Peyer's patch (tissue), 4 donors: Measurements from ENCODE around the gene LHX3. TPM values are rescaled to one million over a fixed set of nuclear protein-coding genes. Genes with fewer than 3 reads are reported as not detected.

Experiments used
- DNase-seq, 3 donors: peaks; one replicate each; pipeline ENCODE4 v3.0.0-alpha.2; 2017 to 2019
- H3K27ac ChIP-seq, 4 donors: fragments of 200-600 bp; sonication (generic); one replicate each; pipeline ENCODE4 v1.5.1; 2016 to 2019
- H3K27me3 ChIP-seq, 2 donors: fragments of 200-600 bp; sonication (generic); one replicate each; pipeline ENCODE4 v1.5.1; 2019
- H3K36me3 ChIP-seq, 3 donors: fragments of 200-600 bp; sonication (generic); one replicate each; pipeline ENCODE4 v1.5.1; 2016 to 2019
- H3K4me1 ChIP-seq, 4 donors: fragments of 200-600 bp; sonication (generic); one replicate each; pipeline ENCODE4 v1.5.1; 2016 to 2019
- H3K4me3 ChIP-seq, 4 donors: fragments of 200-600 bp; sonication (generic); 1 replicate in 3 of 4; 2 replicates in 1 of 4; pipeline ENCODE4 v1.5.1; 2016 to 2019; ENCODE audit warnings: mild to moderate bottlenecking in 1 of 4
- H3K9me3 ChIP-seq, 4 donors: fragments of 200-600 bp; sonication (generic); one replicate each; pipeline ENCODE4 v1.5.1; 2016 to 2019; ENCODE audit warnings: mild to moderate bottlenecking in 1 of 4
- POLR2A ChIP-seq, 2 donors: fragments of 450-650 bp; IDR thresholded peaks; one replicate each; pipeline ENCODE4 v1.5.1; 2017; ENCODE audit warnings: antibody characterized with exemption in 2 of 2, mild to moderate bottlenecking in 2 of 2, moderate library complexity in 2 of 2
- total RNA-seq, 4 donors: library from RNA; depleted of rRNA; stranded (reverse); fragments of >200 nt; gene quantifications; one replicate each; pipeline ENCODE4 v1.1.0, GENCODE V29; 2016
- TF ChIP-seq, protein P1 (sequence below), 6 experiments: fragments of 450-650 bp in 4 of 6; fragments of 200-600 bp in 2 of 6; sonication (generic) in 1 of 6; IDR thresholded peaks; one replicate each; pipeline ENCODE4 v1.5.1; 2017 to 2019; ENCODE audit warnings: antibody characterized with exemption in 6 of 6, mild to moderate bottlenecking in 3 of 6, moderate library complexity in 1 of 6

Gene LHX3
- total RNA-seq, 4 donors from 2014 or later: not detected

DNA sequence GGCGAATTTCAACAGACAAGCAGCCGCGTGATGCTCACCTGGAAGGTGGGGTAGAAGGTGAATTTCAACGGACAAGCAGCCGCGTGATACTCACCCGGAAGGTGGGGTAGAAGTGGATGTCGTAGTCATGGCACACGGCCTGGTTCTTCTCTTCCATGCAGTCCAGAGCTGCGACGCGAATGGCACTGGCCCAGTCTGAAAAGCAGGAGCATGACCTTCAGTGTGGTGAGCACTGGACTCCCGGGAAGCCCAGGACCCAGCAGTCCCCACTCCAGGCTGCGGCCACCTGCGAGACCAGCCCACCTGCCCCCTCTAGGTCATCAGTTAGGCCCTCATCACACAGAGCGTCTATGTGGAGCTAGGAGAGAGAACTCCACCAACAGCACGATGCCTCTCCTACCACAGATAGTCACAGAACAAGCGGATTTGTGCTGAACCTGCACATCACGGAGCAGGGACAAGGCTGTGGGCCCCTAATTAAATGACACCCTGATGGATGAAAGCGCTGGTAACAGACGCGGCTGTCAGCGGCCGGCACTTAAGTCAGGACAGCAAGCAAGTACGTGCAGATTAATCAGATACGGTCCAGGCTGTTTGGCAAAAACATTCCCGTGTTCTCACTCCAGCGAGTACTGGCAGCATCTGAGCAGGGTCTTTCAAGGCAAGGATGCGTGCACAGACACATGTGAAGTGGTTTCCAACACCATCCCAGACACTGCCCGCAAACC lies 21.9 kb upstream of the LHX3 start:
- Histone ChIP-seq H3K36me3 (peaks cover 0 to 16% (median 0%) of the 10 kb centered on the region in 3 donors), H3K4me3 (no peak overlapping the region), H3K27ac (peak overlapping the region in 2 of 4 donors; percentile 81 to 86), H3K9me3 (no peaks in the 10 kb centered on the region), H3K4me1 (peaks cover 0 to 20% (median 2%) of the 10 kb centered on the region in 4 donors), H3K27me3 (no peaks in the 10 kb centered on the region)
- TF ChIP-seq, protein P1, sequence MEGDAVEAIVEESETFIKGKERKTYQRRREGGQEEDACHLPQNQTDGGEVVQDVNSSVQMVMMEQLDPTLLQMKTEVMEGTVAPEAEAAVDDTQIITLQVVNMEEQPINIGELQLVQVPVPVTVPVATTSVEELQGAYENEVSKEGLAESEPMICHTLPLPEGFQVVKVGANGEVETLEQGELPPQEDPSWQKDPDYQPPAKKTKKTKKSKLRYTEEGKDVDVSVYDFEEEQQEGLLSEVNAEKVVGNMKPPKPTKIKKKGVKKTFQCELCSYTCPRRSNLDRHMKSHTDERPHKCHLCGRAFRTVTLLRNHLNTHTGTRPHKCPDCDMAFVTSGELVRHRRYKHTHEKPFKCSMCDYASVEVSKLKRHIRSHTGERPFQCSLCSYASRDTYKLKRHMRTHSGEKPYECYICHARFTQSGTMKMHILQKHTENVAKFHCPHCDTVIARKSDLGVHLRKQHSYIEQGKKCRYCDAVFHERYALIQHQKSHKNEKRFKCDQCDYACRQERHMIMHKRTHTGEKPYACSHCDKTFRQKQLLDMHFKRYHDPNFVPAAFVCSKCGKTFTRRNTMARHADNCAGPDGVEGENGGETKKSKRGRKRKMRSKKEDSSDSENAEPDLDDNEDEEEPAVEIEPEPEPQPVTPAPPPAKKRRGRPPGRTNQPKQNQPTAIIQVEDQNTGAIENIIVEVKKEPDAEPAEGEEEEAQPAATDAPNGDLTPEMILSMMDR (IDR thresholded peaks at IDR 0.05): no peak
- TF ChIP-seq POLR2A (IDR thresholded peaks at IDR 0.05): no peak
- no peak for DNase-seq

DNA sequence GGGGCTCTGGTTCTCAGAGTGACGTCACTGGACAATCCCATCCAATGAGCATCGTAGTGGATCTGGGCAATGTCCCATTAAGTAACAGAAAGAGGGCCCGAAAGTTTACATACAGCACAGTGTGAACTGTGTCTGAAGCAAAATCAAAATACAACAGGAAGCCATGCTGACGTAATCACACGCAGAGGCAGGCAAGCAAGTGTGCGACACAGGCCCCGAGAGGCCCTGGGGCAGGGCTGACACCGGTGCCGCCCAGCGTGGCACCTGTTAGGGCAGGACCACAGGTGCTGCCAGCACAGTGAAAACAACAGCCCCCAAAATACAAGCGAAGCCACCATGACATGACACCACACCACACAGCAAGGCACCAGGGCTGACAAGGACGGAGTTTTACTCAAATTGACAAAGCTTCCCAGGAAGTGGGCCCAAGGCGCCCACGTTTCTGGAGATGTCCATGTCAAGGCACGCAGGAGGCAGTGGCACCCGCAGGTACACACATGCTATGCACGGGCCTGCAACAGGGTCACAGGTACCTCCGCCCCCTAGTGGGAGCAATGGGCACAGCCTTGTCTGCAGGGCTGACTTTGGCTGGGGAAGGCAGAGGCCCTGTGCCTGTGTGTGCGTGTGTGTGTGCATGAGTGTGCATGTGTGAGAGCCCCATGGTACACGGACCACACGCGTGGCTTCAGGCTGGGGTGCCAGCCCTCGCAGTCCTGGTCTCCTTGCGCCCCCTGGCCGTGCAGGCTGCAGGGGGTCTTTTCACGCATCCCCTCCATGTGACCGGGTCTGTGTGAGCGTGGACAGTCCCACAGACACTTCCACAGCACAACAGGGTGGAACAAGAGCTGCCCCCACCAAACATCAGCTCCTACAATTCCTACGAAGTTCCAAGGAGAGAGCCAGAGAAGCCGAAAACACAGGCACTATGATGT lies 21.1 kb upstream of the LHX3 start:
- Histone ChIP-seq H3K27me3 (no peaks in the 10 kb centered on the region), H3K4me1 (peaks cover 0 to 20% (median 2%) of the 10 kb centered on the region in 4 donors), H3K9me3 (no peaks in the 10 kb centered on the region), H3K36me3 (peaks cover 0 to 16% (median 0%) of the 10 kb centered on the region in 3 donors), H3K4me3 (peak overlapping the region in 1 of 4 donors; percentile 13), H3K27ac (peak overlapping the region in 2 of 4 donors; percentile 81 to 86)
- DNase-seq: peak; percentile 68 to 88 (median 84)
- TF ChIP-seq, protein P1 (IDR thresholded peaks at IDR 0.05): peak; percentile 54 to 77 (median 71)
- no peak for TF ChIP-seq POLR2A (IDR thresholded peaks at IDR 0.05)

DNA sequence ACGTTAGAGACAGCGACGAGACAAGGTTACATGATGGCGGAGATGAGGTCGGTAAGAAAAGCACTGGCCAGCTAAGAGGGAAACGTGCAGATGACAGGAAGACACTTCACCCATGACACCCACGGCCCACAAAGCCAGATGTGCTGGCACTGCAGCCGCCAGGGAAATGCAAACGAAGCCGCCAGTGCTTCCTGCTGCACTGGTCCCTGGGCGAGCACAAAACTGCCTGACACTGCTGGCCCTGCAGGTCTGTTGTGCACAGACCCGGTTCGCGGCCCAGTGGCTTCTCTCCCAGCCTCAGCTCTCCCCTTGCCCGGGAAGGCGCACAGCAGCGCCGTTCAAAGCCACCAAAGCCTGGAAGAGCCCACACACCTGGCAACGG lies 20.4 kb upstream of the LHX3 start:
- peak in 2 of 3 donors; percentile 83 to 89 for DNase-seq
- no peak for TF ChIP-seq POLR2A (IDR thresholded peaks at IDR 0.05)
- TF ChIP-seq, protein P1 (IDR thresholded peaks at IDR 0.05): no peak

DNA sequence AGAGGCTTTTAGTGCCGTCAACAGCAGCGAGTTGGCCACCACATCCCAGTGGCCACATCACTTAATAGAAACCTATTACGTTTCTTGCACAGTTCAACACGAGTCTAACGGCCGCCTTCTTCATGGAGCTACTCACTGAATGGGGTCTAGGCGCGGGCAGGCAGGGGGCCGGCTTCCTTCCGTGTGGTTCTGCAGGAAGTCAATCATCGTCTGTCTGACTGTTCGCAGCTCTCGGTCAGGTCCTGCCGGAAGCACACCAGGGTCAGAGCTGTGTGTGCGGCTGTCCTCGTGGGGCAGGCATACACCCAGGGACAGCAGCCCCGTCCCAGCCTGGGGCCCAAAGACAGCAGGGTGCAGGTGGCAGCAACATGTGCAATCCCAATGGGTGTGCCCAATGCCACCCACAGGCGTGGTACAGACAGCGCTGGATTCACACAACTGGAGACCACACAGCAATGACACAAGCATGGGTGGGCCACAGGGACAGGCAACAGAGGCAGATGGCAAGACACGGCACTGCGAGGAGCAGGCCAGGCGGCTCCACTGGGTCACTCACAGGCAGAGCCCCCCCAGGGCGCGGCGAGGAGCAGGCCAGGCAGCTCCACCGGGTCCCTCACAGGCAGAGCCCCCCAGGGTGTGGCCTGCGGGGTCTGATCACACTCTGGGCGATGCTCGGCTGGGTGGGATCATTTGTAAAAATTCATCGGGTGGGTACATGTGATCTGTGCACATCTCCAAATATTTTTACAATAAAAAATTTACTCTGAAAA lies 19.1 kb upstream of the LHX3 start:
- Histone ChIP-seq H3K4me1 (peaks cover 0 to 20% (median 2%) of the 10 kb centered on the region in 4 donors), H3K9me3 (no peaks in the 10 kb centered on the region), H3K36me3 (peaks cover 0 to 16% (median 0%) of the 10 kb centered on the region in 3 donors), H3K27ac (peak overlapping the region in 2 of 4 donors; percentile 81 to 86), H3K27me3 (no peaks in the 10 kb centered on the region), H3K4me3 (no peak overlapping the region)
- TF ChIP-seq, protein P1 (IDR thresholded peaks at IDR 0.05): no peak
- TF ChIP-seq POLR2A (IDR thresholded peaks at IDR 0.05): no peak
- no peak for DNase-seq

More for the DNA sequence above, 20.4 kb upstream of the LHX3 start:
- Histone ChIP-seq H3K4me1 (peaks cover 0 to 20% (median 2%) of the 10 kb centered on the region in 4 donors), H3K27ac (peak overlapping the region in 3 of 4 donors; percentile 25 to 86 (median 81)), H3K9me3 (no peaks in the 10 kb centered on the region), H3K4me3 (peak overlapping the region in 1 of 4 donors; percentile 13), H3K36me3 (peaks cover 0 to 16% (median 0%) of the 10 kb centered on the region in 3 donors), H3K27me3 (no peaks in the 10 kb centered on the region)

DNA sequence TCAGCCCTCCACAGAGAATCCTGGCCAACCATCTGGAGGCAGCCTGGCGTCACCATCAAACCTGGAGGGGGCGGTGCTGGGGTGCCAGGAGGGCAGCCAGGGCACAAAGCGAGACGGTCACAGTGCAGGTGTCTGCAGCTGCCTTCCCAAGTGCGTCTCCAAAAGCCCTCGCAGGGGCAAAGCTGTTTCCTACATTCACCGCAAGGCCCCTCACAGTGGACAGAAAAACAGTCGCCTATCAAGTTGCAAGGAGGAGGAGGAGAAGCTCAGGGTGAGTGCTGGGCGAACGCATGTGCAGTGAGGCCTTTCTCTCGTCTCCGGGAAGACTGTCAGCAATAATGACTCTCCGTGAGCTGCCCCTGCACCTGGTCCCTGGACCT lies 18.0 kb upstream of the LHX3 start:
- TF ChIP-seq POLR2A (IDR thresholded peaks at IDR 0.05): no peak
- TF ChIP-seq, protein P1 (IDR thresholded peaks at IDR 0.05): no peak
- Histone ChIP-seq H3K4me1 (peaks cover 0 to 20% (median 2%) of the 10 kb centered on the region in 4 donors), H3K9me3 (no peaks in the 10 kb centered on the region), H3K4me3 (no peak overlapping the region), H3K27me3 (no peaks in the 10 kb centered on the region), H3K36me3 (peaks cover 0 to 25% (median 0%) of the 10 kb centered on the region in 3 donors), H3K27ac (no peak overlapping the region)
- DNase-seq: no peak
